Measurements from ENCODE around the gene CLVS2. TPM values are rescaled to one million over a fixed set of nuclear protein-coding genes. Genes with fewer than 3 reads are reported as not detected.

The CLVS2 gene
- total RNA-seq, 2 experiments from 2014 or later: not detected

DNA sequence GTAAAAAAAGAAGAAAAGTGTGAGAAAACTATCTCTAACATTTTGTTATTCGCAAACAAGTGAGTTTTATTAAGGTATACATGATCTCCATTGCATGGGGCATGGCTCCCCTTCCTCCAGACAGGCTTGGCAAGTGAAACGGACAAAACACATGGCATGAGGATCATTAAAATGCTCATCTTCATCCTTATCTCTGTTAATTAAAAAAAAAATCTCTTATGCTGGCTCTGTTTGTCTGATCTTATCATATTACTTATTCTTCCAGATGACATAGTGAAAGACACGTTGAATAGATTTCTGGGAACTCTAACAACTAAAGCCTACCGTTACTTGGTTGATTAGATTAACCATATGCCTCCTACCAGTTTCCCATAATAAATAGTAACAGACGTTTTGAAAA is 89.4 kb downstream of the CLVS2 start:
- no peaks in the 10 kb centered on the region for H3K36me3 Mint-ChIP-seq (ENCODE audit: low read depth)
- no peaks in the 10 kb centered on the region for H3K4me1 Mint-ChIP-seq (ENCODE audit: low read depth)
- no peaks in the 10 kb centered on the region for H3K9me3 Mint-ChIP-seq
- no peak overlapping the region for H3K4me3 Mint-ChIP-seq
- no peak overlapping the region for H3K27ac Mint-ChIP-seq
- H3K27me3 ChIP-seq (ENCODE audit: control insufficient read depth in 1 of 2, insufficient read depth in 2 of 2, low read length in 2 of 2): no peaks in the 10 kb centered on the region
- ATAC-seq (ENCODE audit: poor library complexity): no peak
- POLR2A ChIA-PET: no interaction called here
- no peak for DNase-seq
- no peak overlapping the region for H3K4me3 ChIP-seq (ENCODE audit: low read length)
- H3K9me3 ChIP-seq (ENCODE audit: control insufficient read depth in 1 of 2, insufficient read depth in 1 of 2, low read length in 2 of 2): no peaks in the 10 kb centered on the region
- intact Hi-C loops (cut with DNase I, micrococcal nuclease): no loop called here
- CTCF ChIA-PET: no interaction called here
- no peaks in the 10 kb centered on the region for H3K4me1 ChIP-seq (ENCODE audit: insufficient read depth, low read length)
- no peaks in the 10 kb centered on the region for H3K27me3 Mint-ChIP-seq
- TF ChIP-seq, protein P1, sequence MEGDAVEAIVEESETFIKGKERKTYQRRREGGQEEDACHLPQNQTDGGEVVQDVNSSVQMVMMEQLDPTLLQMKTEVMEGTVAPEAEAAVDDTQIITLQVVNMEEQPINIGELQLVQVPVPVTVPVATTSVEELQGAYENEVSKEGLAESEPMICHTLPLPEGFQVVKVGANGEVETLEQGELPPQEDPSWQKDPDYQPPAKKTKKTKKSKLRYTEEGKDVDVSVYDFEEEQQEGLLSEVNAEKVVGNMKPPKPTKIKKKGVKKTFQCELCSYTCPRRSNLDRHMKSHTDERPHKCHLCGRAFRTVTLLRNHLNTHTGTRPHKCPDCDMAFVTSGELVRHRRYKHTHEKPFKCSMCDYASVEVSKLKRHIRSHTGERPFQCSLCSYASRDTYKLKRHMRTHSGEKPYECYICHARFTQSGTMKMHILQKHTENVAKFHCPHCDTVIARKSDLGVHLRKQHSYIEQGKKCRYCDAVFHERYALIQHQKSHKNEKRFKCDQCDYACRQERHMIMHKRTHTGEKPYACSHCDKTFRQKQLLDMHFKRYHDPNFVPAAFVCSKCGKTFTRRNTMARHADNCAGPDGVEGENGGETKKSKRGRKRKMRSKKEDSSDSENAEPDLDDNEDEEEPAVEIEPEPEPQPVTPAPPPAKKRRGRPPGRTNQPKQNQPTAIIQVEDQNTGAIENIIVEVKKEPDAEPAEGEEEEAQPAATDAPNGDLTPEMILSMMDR (IDR thresholded peaks at IDR 0.05): no peak
- H3K36me3 ChIP-seq (ENCODE audit: insufficient read depth, low read length): no peaks in the 10 kb centered on the region
- no peak overlapping the region for H3K27ac ChIP-seq (ENCODE audit: low read depth in 1 of 2, low read length in 2 of 2)

DNA sequence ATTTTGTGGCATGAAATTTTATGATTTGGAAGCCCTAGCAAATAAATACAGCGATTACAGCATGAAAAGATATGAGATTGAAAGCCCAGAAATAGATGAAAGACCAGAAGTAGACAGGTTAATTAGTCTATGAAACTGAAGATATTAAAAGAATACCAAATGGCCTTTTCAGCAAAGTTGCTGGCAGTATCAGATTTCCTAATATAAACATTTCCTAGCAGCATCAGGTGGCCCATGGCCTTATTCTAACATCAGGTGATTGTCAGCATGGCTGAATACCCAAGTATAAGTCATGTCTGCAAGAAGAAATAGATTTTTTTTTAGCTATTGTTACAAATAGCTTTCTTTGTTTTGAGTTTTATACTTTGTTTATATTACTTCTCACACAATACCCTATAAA is 93.2 kb downstream of the CLVS2 start:
- ChIA-PET POLR2A (no interaction called here), CTCF (no interaction called here)
- H3K27me3 ChIP-seq (ENCODE audit: control insufficient read depth in 1 of 2, insufficient read depth in 2 of 2, low read length in 2 of 2): no peaks in the 10 kb centered on the region
- Mint-ChIP-seq H3K4me3 (no peak overlapping the region), H3K36me3 (ENCODE audit: low read depth) (no peaks in the 10 kb centered on the region), H3K27me3 (no peaks in the 10 kb centered on the region), H3K27ac (no peak overlapping the region), H3K4me1 (ENCODE audit: low read depth) (no peaks in the 10 kb centered on the region), H3K9me3 (no peaks in the 10 kb centered on the region)
- H3K36me3 ChIP-seq (ENCODE audit: insufficient read depth, low read length): no peaks in the 10 kb centered on the region
- no peak overlapping the region for H3K27ac ChIP-seq (ENCODE audit: low read depth in 1 of 2, low read length in 2 of 2)
- no peak overlapping the region for H3K4me3 ChIP-seq (ENCODE audit: low read length)
- intact Hi-C loops (cut with DNase I, micrococcal nuclease): no loop called here
- H3K4me1 ChIP-seq (ENCODE audit: insufficient read depth, low read length): no peaks in the 10 kb centered on the region
- TF ChIP-seq, protein P1 (IDR thresholded peaks at IDR 0.05): no peak
- ATAC-seq (ENCODE audit: poor library complexity): no peak
- no peak for DNase-seq
- no peaks in the 10 kb centered on the region for H3K9me3 ChIP-seq (ENCODE audit: control insufficient read depth in 1 of 2, insufficient read depth in 1 of 2, low read length in 2 of 2)

- H3K9me3 ChIP-seq (ENCODE audit: control insufficient read depth in 1 of 2, insufficient read depth in 1 of 2, low read length in 2 of 2): no peaks in the 10 kb centered on the region
- H3K36me3 Mint-ChIP-seq (ENCODE audit: low read depth): no peaks in the 10 kb centered on the region
- H3K4me3 Mint-ChIP-seq: no peak overlapping the region
- H3K27ac Mint-ChIP-seq: no peak overlapping the region
- H3K4me1 Mint-ChIP-seq (ENCODE audit: low read depth): no peaks in the 10 kb centered on the region
- no peak overlapping the region for H3K4me3 ChIP-seq (ENCODE audit: low read length)
- no peak for DNase-seq
- H3K27me3 Mint-ChIP-seq: no peaks in the 10 kb centered on the region
- POLR2A ChIA-PET: no interaction called here
- no peaks in the 10 kb centered on the region for H3K36me3 ChIP-seq (ENCODE audit: insufficient read depth, low read length)
- intact Hi-C loops (cut with DNase I, micrococcal nuclease): no loop called here
- TF ChIP-seq, protein P1 (IDR thresholded peaks at IDR 0.05): no peak
- no peak overlapping the region for H3K27ac ChIP-seq (ENCODE audit: low read depth in 1 of 2, low read length in 2 of 2)
- CTCF ChIA-PET: no interaction called here
- H3K4me1 ChIP-seq (ENCODE audit: insufficient read depth, low read length): no peaks in the 10 kb centered on the region
- no peaks in the 10 kb centered on the region for H3K9me3 Mint-ChIP-seq
- no peaks in the 10 kb centered on the region for H3K27me3 ChIP-seq (ENCODE audit: control insufficient read depth in 1 of 2, insufficient read depth in 2 of 2, low read length in 2 of 2)
- ATAC-seq (ENCODE audit: poor library complexity): no peak
These were observed 95.3 kb downstream of the CLVS2 start for GRCh38 chr6:123091091-123091895.

Data from CD4-positive, alpha-beta T cell (primary cell).